Astrocyte (in vitro differentiated cells and primary cell): ENCODE measurements around the gene PRR5L.

Experiments
- EZH2 ChIP-seq: IDR thresholded peaks from 2 replicates; pipeline ENCODE4 v1.6.1; 2012; ENCODE audit warnings: mild to moderate bottlenecking, low read length, inconsistent platforms; ENCODE audit not compliant: insufficient read depth
- TF ChIP-seq, protein P1 (sequence below): IDR thresholded peaks from 2 replicates; pipeline ENCODE4 v1.5.1; 2011; ENCODE audit warnings: low read depth, mild to moderate bottlenecking, inconsistent platforms, low read length, moderate library complexity; ENCODE audit not compliant: insufficient read depth

DNA sequence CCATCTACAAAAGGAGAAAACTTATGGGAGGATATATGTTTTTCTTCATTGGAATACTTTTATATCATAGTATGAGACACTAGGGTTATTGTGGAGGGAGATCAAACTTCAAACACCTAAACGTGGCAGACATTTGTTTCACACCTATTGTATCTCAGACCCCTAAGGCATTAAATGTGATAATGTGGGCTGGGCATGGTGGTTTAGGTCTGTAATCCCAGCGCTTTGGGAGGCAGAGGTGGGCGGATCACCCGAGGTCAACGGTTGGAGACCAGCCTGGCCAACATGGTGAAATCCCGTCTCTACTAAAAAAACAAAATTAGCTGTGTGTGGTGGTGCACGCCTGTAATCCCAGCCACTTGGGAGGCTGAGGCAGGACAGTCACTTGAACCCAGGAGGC, 75.5 kb downstream of the PRR5L start:
- TF ChIP-seq, protein P1, sequence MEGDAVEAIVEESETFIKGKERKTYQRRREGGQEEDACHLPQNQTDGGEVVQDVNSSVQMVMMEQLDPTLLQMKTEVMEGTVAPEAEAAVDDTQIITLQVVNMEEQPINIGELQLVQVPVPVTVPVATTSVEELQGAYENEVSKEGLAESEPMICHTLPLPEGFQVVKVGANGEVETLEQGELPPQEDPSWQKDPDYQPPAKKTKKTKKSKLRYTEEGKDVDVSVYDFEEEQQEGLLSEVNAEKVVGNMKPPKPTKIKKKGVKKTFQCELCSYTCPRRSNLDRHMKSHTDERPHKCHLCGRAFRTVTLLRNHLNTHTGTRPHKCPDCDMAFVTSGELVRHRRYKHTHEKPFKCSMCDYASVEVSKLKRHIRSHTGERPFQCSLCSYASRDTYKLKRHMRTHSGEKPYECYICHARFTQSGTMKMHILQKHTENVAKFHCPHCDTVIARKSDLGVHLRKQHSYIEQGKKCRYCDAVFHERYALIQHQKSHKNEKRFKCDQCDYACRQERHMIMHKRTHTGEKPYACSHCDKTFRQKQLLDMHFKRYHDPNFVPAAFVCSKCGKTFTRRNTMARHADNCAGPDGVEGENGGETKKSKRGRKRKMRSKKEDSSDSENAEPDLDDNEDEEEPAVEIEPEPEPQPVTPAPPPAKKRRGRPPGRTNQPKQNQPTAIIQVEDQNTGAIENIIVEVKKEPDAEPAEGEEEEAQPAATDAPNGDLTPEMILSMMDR: no peak
- no peak for TF ChIP-seq EZH2
